HAP-1 (cell line): ENCODE results near the gene LRRC71.

Experiments used
- DNase-seq, 2 experiments: peaks; one replicate each; pipeline ENCODE4 v3.0.0-alpha.2; 2016 to 2020; ENCODE audit warnings: low spot score in 2 of 2
- H3K27me3 ChIP-seq: fragments of 250-450 bp; sonication (Bioruptor Pico); 2 replicates; pipeline ENCODE4 v1.5.1; 2020; ENCODE audit warnings: low read depth, mild to moderate bottlenecking, moderate library complexity
- H3K36me3 ChIP-seq: fragments of 250-450 bp; sonication (Bioruptor Pico); replicated peaks from 2 replicates; pipeline ENCODE4 v1.5.1; 2020; ENCODE audit warnings: mild to moderate bottlenecking
- H3K4me1 ChIP-seq: fragments of 250-450 bp; sonication (Bioruptor Pico); 2 replicates; pipeline ENCODE4 v1.5.1; 2020; ENCODE audit warnings: mild to moderate bottlenecking
- H3K4me3 ChIP-seq: fragments of 250-450 bp; sonication (Bioruptor Pico); 2 replicates; pipeline ENCODE4 v1.5.1; 2020; ENCODE audit warnings: mild to moderate bottlenecking, moderate library complexity
- H3K9me3 ChIP-seq: fragments of 250-450 bp; sonication (Bioruptor Pico); 2 replicates; pipeline ENCODE4 v1.5.1; 2020; ENCODE audit warnings: mild to moderate bottlenecking, moderate library complexity
- in situ Hi-C: fragments of 300-500 bp; cut with MboI; formaldehyde crosslinking; loops from 3 replicates; pipeline ENCODE4 v1.14.3; 2020; ENCODE audit warnings: low sequenced_read_pairs, inconsistent platforms, mixed read lengths

LRRC71 gene

GRCh38 chr1:156964441-156964840 is 44.0 kb downstream of the LRRC71 start:
- H3K9me3 ChIP-seq, result no peaks in the 10 kb centered on the region
- DNase-seq, result no peak
- H3K4me1 ChIP-seq, result no peaks in the 10 kb centered on the region
- H3K27me3 ChIP-seq, result no peaks in the 10 kb centered on the region
- H3K36me3 ChIP-seq, result peaks cover 40% of the 10 kb centered on the region
- in situ Hi-C loops, result no loop called here
- no peak overlapping the region for H3K4me3 ChIP-seq

GRCh38 chr1:156969496-156969895 is 49.1 kb downstream of the LRRC71 start:
- Histone ChIP-seq H3K27me3 (no peaks in the 10 kb centered on the region), H3K4me3 (no peak overlapping the region), H3K9me3 (no peaks in the 10 kb centered on the region), H3K36me3 (peaks cover 23% of the 10 kb centered on the region), H3K4me1 (no peaks in the 10 kb centered on the region)
- no peak for DNase-seq
- in situ Hi-C loops, result no loop called here

- no peak for DNase-seq
- in situ Hi-C loops, result no loop called here
- no peak overlapping the region for H3K4me3 ChIP-seq
- H3K9me3 ChIP-seq, result no peaks in the 10 kb centered on the region
- no peaks in the 10 kb centered on the region for H3K27me3 ChIP-seq
- H3K4me1 ChIP-seq, result peaks cover 3% of the 10 kb centered on the region
- peaks cover 28% of the 10 kb centered on the region for H3K36me3 ChIP-seq
Observed at GRCh38 chr1:156970017-156970416, 49.6 kb downstream of the LRRC71 start.

GRCh38 chr1:156973417-156973816 is 53.0 kb downstream of the LRRC71 start:
- peaks cover 38% of the 10 kb centered on the region for H3K36me3 ChIP-seq
- DNase-seq, result no peak
- peaks cover 13% of the 10 kb centered on the region for H3K4me1 ChIP-seq
- no peak overlapping the region for H3K4me3 ChIP-seq
- no peaks in the 10 kb centered on the region for H3K9me3 ChIP-seq
- in situ Hi-C loops, result no loop called here
- H3K27me3 ChIP-seq, result no peaks in the 10 kb centered on the region

- Histone ChIP-seq H3K36me3 (peaks cover 35% of the 10 kb centered on the region), H3K4me1 (peaks cover 13% of the 10 kb centered on the region), H3K9me3 (no peaks in the 10 kb centered on the region), H3K27me3 (no peaks in the 10 kb centered on the region), H3K4me3 (no peak overlapping the region)
- peak in 1 of 2 experiments; percentile 31 for DNase-seq
- in situ Hi-C loops, result no loop called here
Observed at GRCh38 chr1:156975084-156975483, 54.7 kb downstream of the LRRC71 start.

- in situ Hi-C loops, result loop anchor here (10.0 kb wide), 1 partner anchor 64 kb away; the partner anchor contains the start of gene ARHGEF11
- Histone ChIP-seq H3K4me1 (peaks cover 5% of the 10 kb centered on the region), H3K36me3 (peaks cover 26% of the 10 kb centered on the region), H3K27me3 (no peaks in the 10 kb centered on the region), H3K9me3 (no peaks in the 10 kb centered on the region), H3K4me3 (no peak overlapping the region)
- no peak for DNase-seq
Observed at GRCh38 chr1:156980551-156980950, 60.1 kb downstream of the LRRC71 start.
